HepG2 (cell line): Measurements from ENCODE around the gene PNO1. TPM values are rescaled to one million over a fixed set of nuclear protein-coding genes. Genes with fewer than 3 reads are reported as not detected.

Experiments
- ATF1 ChIP-seq: IDR thresholded peaks from 2 replicates; pipeline ENCODE4 v1.6.1; 2016; ENCODE audit warnings: mild to moderate bottlenecking, control low read depth
- EZH2 ChIP-seq: conservative IDR thresholded peaks from 2 replicates; pipeline ENCODE4 v1.6.1; 2012; ENCODE audit warnings: mild to moderate bottlenecking, low read depth, low read length, moderate library complexity
- NKX3-1 ChIP-seq: sonication (generic); formaldehyde crosslinking; IDR thresholded peaks from 2 replicates; pipeline ENCODE4 v1.5.0; 2020; ENCODE audit warnings: missing genetic modification reagents
- RBM39 ChIP-seq: fragments of 200-400 bp; formaldehyde crosslinking; IDR thresholded peaks from one replicate; pipeline ENCODE4 v1.6.1; 2018; ENCODE audit warnings: antibody characterized with exemption, mild to moderate bottlenecking, low read depth, low read length; ENCODE audit not compliant: poor library complexity, severe bottlenecking
- TOE1 ChIP-seq: sonication (generic); formaldehyde crosslinking; IDR thresholded peaks from 2 replicates; pipeline ENCODE4 v1.4.0; 2020; ENCODE audit warnings: mild to moderate bottlenecking, missing genetic modification reagents
- ZSCAN29 ChIP-seq: sonication (generic); formaldehyde crosslinking; conservative IDR thresholded peaks from 2 replicates; pipeline ENCODE4 v1.4.0; 2020; ENCODE audit warnings: mild to moderate bottlenecking, missing genetic modification reagents
- polyA plus RNA-seq, 8 experiments: library from polyadenylated mRNA; depleted of rRNA in 3 of 8; stranded (reverse) in 7 of 8; unstranded in 1 of 8; fragments of >200 nt; fragmentation: Illumina TruSeq in 4 of 8; extraction: Trizol in 4 of 8; gene quantifications; 2 replicates each; pipeline versions ENCODE4 v1.2.1 to v1.2.3, GENCODE V29; 2011 to 2016; ENCODE audit warnings: low read depth in 4 of 8, missing spikeins in 1 of 8, mixed read lengths in 1 of 8; ENCODE audit not compliant: insufficient read depth in 1 of 8
- total RNA-seq, 5 experiments: library from RNA; depleted of rRNA; stranded (reverse); fragments of >200 nt; fragmentation: Illumina TruSeq; extraction: Trizol; gene quantifications; 2 replicates each; pipeline ENCODE4 v1.2.3, GENCODE V29; 2016; ENCODE audit warnings: low read depth in 1 of 5
- TF ChIP-seq, protein P1 (sequence below): sonication (generic); formaldehyde crosslinking; IDR thresholded peaks from 2 replicates; pipeline ENCODE4 v1.4.0; 2020; ENCODE audit warnings: missing genetic modification reagents
- TF ChIP-seq, protein P2 (sequence below): sonication (generic); formaldehyde crosslinking; IDR thresholded peaks from 2 replicates; pipeline ENCODE4 v1.4.0; 2020; ENCODE audit warnings: missing genetic modification reagents, borderline replicate concordance
- TF ChIP-seq, protein P3 (sequence below), 2 experiments: sonication (generic) in 1 of 2; formaldehyde crosslinking in 1 of 2; IDR thresholded peaks; 2 replicates each; pipeline versions ENCODE4 v1.4.0 to v1.6.1; 2016 to 2020; ENCODE audit warnings: borderline replicate concordance in 1 of 2, low read depth in 1 of 2, mild to moderate bottlenecking in 1 of 2, missing genetic modification reagents in 1 of 2
- TF ChIP-seq, protein P4 (sequence below): sonication (generic); formaldehyde crosslinking; IDR thresholded peaks from 2 replicates; pipeline ENCODE4 v1.9.0; 2021; ENCODE audit warnings: missing genetic modification reagents, mild to moderate bottlenecking, borderline replicate concordance

PNO1 gene
- total and polyA plus RNA-seq, 2 of the 13 experiments (the other 11 are each of a cell fraction or from before 2014, with no cell fraction given), result 12.8 to 48.5 TPM

DNA sequence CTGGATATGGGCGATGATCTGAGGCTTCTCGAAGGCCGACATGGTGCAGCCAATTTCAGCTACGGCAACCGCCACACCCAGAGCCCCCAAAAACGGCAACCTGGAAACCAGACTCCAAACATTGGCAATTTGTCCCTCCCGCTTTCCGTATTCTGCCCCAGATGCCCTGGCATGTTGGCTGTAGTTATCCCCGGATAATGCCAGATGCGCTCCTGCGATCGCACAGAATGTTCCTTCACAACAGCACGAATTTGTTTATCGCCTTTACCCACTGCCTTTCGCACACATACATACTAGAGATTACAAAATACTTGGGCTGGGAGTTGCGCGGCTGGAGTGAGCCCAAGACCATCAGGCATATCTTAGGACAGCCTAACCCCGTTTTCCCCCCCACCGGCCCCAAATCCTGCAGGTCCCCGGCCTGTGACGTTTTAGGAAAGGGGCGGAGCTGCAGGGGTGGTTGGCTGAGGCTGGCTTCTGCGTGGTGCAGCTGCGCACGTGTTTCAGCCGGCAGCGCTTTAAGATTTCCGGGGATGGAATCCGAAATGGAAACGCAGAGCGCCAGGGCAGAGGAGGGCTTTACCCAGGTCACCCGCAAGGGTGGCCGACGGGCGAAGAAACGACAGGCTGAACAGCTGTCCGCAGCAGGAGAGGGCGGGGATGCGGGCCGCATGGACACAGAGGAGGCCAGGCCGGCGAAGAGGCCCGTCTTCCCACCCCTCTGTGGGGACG, at the start of gene PNO1 (continued):
- peak; percentile 97 for TF ChIP-seq ATF1 (CRISPR knock-in tag)
- no peak for TF ChIP-seq EZH2
- TF ChIP-seq, protein P1, sequence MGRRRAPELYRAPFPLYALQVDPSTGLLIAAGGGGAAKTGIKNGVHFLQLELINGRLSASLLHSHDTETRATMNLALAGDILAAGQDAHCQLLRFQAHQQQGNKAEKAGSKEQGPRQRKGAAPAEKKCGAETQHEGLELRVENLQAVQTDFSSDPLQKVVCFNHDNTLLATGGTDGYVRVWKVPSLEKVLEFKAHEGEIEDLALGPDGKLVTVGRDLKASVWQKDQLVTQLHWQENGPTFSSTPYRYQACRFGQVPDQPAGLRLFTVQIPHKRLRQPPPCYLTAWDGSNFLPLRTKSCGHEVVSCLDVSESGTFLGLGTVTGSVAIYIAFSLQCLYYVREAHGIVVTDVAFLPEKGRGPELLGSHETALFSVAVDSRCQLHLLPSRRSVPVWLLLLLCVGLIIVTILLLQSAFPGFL, result no peak
- TF ChIP-seq, protein P2, sequence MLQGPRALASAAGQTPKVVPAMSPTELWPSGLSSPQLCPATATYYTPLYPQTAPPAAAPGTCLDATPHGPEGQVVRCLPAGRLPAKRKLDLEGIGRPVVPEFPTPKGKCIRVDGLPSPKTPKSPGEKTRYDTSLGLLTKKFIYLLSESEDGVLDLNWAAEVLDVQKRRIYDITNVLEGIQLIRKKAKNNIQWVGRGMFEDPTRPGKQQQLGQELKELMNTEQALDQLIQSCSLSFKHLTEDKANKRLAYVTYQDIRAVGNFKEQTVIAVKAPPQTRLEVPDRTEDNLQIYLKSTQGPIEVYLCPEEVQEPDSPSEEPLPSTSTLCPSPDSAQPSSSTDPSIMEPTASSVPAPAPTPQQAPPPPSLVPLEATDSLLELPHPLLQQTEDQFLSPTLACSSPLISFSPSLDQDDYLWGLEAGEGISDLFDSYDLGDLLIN, result peak; percentile 71; the same call in 1 of the 2 replicates
- TF ChIP-seq, protein P3, sequence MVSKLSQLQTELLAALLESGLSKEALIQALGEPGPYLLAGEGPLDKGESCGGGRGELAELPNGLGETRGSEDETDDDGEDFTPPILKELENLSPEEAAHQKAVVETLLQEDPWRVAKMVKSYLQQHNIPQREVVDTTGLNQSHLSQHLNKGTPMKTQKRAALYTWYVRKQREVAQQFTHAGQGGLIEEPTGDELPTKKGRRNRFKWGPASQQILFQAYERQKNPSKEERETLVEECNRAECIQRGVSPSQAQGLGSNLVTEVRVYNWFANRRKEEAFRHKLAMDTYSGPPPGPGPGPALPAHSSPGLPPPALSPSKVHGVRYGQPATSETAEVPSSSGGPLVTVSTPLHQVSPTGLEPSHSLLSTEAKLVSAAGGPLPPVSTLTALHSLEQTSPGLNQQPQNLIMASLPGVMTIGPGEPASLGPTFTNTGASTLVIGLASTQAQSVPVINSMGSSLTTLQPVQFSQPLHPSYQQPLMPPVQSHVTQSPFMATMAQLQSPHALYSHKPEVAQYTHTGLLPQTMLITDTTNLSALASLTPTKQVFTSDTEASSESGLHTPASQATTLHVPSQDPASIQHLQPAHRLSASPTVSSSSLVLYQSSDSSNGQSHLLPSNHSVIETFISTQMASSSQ (IDR thresholded peaks at IDR 0.05; ENCODE audit: low read depth), result peak; percentile 53; the same call in 1 of the 2 replicates
- TF ChIP-seq, protein P3 (CRISPR knock-in tag; IDR thresholded peaks at IDR 0.05; ENCODE audit: borderline replicate concordance), result peak; percentile 20; the same call in 1 of the 2 replicates
- TF ChIP-seq ZSCAN29 (CRISPR knock-in tag), result peak; percentile 82; the same call in 1 of the 2 replicates
- peak; percentile 61 for TF ChIP-seq RBM39
- TF ChIP-seq NKX3-1 (CRISPR knock-in tag), result no peak
- no peak for TF ChIP-seq TOE1 (CRISPR knock-in tag)
- TF ChIP-seq, protein P4, sequence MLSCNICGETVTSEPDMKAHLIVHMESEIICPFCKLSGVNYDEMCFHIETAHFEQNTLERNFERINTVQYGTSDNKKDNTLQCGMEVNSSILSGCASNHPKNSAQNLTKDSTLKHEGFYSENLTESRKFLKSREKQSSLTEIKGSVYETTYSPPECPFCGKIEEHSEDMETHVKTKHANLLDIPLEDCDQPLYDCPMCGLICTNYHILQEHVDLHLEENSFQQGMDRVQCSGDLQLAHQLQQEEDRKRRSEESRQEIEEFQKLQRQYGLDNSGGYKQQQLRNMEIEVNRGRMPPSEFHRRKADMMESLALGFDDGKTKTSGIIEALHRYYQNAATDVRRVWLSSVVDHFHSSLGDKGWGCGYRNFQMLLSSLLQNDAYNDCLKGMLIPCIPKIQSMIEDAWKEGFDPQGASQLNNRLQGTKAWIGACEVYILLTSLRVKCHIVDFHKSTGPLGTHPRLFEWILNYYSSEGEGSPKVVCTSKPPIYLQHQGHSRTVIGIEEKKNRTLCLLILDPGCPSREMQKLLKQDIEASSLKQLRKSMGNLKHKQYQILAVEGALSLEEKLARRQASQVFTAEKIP (CRISPR knock-in tag), result no peak
